HUES64 (cell line): ENCODE measurements around the gene FBXO4.
"Not testable (repeated sequence)": the region's sequence is repeated elsewhere in the genome, so short reads cannot be mapped to it uniquely, and the experiment has no call there.

Source experiments
- H3K27ac ChIP-seq: 2 replicates; pipeline ENCODE4 v1.7.0; 2013; ENCODE audit warnings: low read depth, low read length, inconsistent platforms
- H3K27me3 ChIP-seq: 2 replicates; pipeline ENCODE4 v1.6.1; 2013; ENCODE audit warnings: mild to moderate bottlenecking, low read length; ENCODE audit not compliant: insufficient read depth
- H3K36me3 ChIP-seq: 2 replicates; pipeline ENCODE4 v1.6.1; 2013; ENCODE audit warnings: mild to moderate bottlenecking, low read length; ENCODE audit not compliant: insufficient read depth
- H3K4me1 ChIP-seq: 2 replicates; pipeline ENCODE4 v1.6.1; 2013; ENCODE audit warnings: mild to moderate bottlenecking, low read length, moderate library complexity; ENCODE audit not compliant: insufficient read depth
- H3K4me3 ChIP-seq: 2 replicates; pipeline ENCODE4 v1.5.1; 2013; ENCODE audit warnings: mild to moderate bottlenecking, low read length, moderate library complexity
- H3K9ac ChIP-seq: 2 replicates; pipeline ENCODE4 v1.6.1; 2013; ENCODE audit warnings: mild to moderate bottlenecking, low read depth, low read length
- H3K9me3 ChIP-seq: 2 replicates; pipeline ENCODE4 v1.6.1; 2013; ENCODE audit warnings: low read depth, low read length; ENCODE audit not compliant: insufficient read depth
- WGBS: fragments of 150-250, 120-280 bp; methylation state at CpG from one replicate; pipeline ENCODE4 v1.1.7; 2013; ENCODE audit warnings: missing lambda C conversion rate; 5-methylcytosine and 5-hydroxymethylcytosine counted together

FBXO4 gene

DNA sequence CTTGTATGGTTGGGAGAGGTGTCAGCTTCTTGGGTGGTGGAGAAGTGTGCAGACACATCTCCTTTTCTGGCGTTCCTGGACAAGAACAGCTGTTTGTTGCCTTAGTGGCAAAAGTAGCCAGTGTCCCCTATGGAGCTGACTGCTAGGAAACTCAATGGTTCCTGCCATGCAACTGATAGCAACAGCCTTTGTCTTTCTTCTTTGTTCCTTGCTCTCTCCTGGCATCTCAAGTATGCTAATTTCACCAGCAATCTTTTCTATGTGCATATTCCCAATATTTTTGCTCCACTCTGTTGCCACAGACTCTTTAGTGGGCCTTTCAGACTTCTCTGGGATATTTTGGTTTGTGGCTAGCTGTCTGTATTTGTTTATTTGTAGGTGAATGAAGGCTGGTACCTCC lies 36.7 kb downstream of the FBXO4 start:
- Histone ChIP-seq H3K9ac (no peak overlapping the region), H3K4me1 (no peaks in the 10 kb centered on the region), H3K4me3 (no peak overlapping the region), H3K9me3 (no peaks in the 10 kb centered on the region; the same call in 1 of the 2 replicates), H3K36me3 (no peaks in the 10 kb centered on the region), H3K27ac (no peak overlapping the region), H3K27me3 (no peaks in the 10 kb centered on the region)
- 85% methylated on average over 1 of the region's 1 CpG for WGBS

DNA sequence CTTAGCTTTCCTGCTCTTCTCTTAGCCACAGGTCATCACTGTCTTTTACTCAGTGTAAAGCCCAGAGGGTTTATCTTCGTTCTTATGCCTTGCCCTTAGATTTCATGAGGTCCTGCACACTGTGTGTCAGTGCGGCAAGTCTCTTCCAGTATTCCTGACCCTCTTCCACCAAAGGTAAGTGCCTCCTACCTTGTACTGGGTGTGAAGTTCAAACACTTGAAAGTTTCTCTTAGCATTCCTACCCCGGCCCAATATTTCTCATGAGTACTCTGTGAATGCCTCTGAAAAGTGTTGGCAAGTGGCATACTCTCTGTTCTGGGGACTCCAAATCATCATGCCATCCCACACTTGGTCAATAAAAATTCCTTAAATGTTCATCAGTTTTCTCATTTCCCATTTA lies 37.4 kb downstream of the FBXO4 start:
- H3K9ac ChIP-seq, result no peak overlapping the region
- H3K4me3 ChIP-seq, result no peak overlapping the region
- H3K27ac ChIP-seq, result no peak overlapping the region
- no peaks in the 10 kb centered on the region for H3K27me3 ChIP-seq
- no peaks in the 10 kb centered on the region for H3K36me3 ChIP-seq
- H3K4me1 ChIP-seq, result no peaks in the 10 kb centered on the region
- no peaks in the 10 kb centered on the region; the same call in 1 of the 2 replicates for H3K9me3 ChIP-seq
- 94% methylated on average over 3 of the region's 3 CpGs for WGBS

- no peaks in the 10 kb centered on the region for H3K36me3 ChIP-seq
These were observed 41.5 kb downstream of the FBXO4 start for GRCh38 chr5:41966401-41967105.

GRCh38 chr5:41967401-41967800 lies 42.3 kb downstream of the FBXO4 start:
- Histone ChIP-seq H3K36me3 (no peaks in the 10 kb centered on the region), H3K9me3 (no peaks in the 10 kb centered on the region), H3K4me3 (no peak overlapping the region), H3K27me3 (no peaks in the 10 kb centered on the region), H3K4me1 (no peaks in the 10 kb centered on the region), H3K27ac (no peak overlapping the region), H3K9ac (no peak overlapping the region)
- WGBS, result 98% methylated on average over 3 of the region's 3 CpGs

More at GRCh38 chr5:41966401-41967105, 41.5 kb downstream of the FBXO4 start:
- Histone ChIP-seq H3K27me3 (no peaks in the 10 kb centered on the region), H3K9me3 (no peaks in the 10 kb centered on the region), H3K9ac (no peak overlapping the region), H3K27ac (no peak overlapping the region), H3K4me3 (no peak overlapping the region), H3K4me1 (no peaks in the 10 kb centered on the region)
- WGBS, result 83% methylated on average over 4 of the region's 6 CpGs

GRCh38 chr5:41968153-41968723 lies 43.2 kb downstream of the FBXO4 start:
- WGBS, result 92% methylated on average over 21 of the region's 22 CpGs
- Histone ChIP-seq H3K36me3 (no peaks in the 10 kb centered on the region), H3K27ac (no peak overlapping the region), H3K9ac (no peak overlapping the region), H3K4me1 (no peaks in the 10 kb centered on the region), H3K27me3 (no peaks in the 10 kb centered on the region), H3K9me3 (no peaks in the 10 kb centered on the region), H3K4me3 (no peak overlapping the region)

GRCh38 chr5:41973087-41973486 lies 48.0 kb downstream of the FBXO4 start:
- Histone ChIP-seq H3K9ac (no peak overlapping the region), H3K9me3 (no peaks in the 10 kb centered on the region), H3K4me3 (no peak overlapping the region), H3K4me1 (no peaks in the 10 kb centered on the region), H3K27ac (no peak overlapping the region), H3K27me3 (no peaks in the 10 kb centered on the region), H3K36me3 (no peaks in the 10 kb centered on the region)
- WGBS, result 90% methylated on average over 3 of the region's 3 CpGs

DNA sequence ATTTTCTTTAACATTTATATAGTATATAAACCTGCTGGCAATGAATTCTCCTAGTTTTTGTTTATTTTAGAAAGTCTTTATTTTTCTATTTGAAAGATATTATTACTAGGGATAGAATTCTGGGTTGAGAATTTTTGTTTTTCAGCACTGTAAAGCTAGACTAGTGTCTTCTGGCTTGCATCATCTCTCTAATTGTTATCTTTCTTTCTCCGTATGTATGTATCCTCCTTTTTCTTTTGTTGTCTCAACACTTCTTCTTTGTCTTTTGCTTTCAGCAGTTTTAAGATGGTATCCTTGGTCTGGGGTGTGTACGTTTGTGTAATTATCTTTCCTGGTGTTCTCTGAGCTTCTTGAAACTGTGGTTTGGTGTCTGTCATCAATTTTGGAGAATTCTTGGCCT lies 48.8 kb downstream of the FBXO4 start:
- no peak overlapping the region for H3K27ac ChIP-seq
- WGBS, result 93% methylated on average over 2 of the region's 2 CpGs

DNA sequence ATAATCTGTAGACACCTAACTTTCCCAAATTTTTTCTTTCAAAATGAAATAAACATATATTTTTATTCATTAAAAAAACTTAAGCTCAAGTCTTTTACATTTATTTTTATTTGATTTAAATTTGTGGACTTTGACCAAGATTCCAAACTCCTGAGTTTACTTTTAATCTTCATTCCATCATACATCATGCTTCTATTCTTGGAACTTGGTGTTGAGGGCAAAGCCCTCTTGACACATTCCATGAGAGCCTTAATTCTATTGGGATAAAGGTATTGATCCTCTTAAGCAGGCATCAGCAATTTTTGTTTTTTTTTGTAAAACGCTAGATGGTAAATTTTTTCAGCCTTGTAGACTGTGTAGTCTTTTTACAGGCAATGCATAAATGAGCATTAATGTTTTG lies 53.6 kb downstream of the FBXO4 start:
- no peaks in the 10 kb centered on the region for H3K9me3 ChIP-seq
- no peak overlapping the region for H3K9ac ChIP-seq
- no peaks in the 10 kb centered on the region for H3K4me1 ChIP-seq
- no peaks in the 10 kb centered on the region for H3K27me3 ChIP-seq
- no peaks in the 10 kb centered on the region for H3K36me3 ChIP-seq
- 93% methylated on average over 1 of the region's 1 CpG for WGBS
- H3K4me3 ChIP-seq, result no peak overlapping the region
- no peak overlapping the region for H3K27ac ChIP-seq

More for the DNA sequence above, 48.8 kb downstream of the FBXO4 start:
- Histone ChIP-seq H3K36me3 (no peaks in the 10 kb centered on the region), H3K9ac (no peak overlapping the region), H3K9me3 (no peaks in the 10 kb centered on the region), H3K4me3 (no peak overlapping the region), H3K27me3 (no peaks in the 10 kb centered on the region), H3K4me1 (no peaks in the 10 kb centered on the region)

GRCh38 chr5:41980396-41980795 lies 55.3 kb downstream of the FBXO4 start:
- no peaks in the 10 kb centered on the region for H3K27me3 ChIP-seq
- no peaks in the 10 kb centered on the region for H3K4me1 ChIP-seq
- no peak overlapping the region for H3K4me3 ChIP-seq
- WGBS, result no CpG with 5 or more reads among the region's 2 CpGs
- H3K9me3 ChIP-seq, result no peaks in the 10 kb centered on the region
- H3K9ac ChIP-seq, result no peak overlapping the region
- no peak overlapping the region for H3K27ac ChIP-seq
- H3K36me3 ChIP-seq, result no peaks in the 10 kb centered on the region

DNA sequence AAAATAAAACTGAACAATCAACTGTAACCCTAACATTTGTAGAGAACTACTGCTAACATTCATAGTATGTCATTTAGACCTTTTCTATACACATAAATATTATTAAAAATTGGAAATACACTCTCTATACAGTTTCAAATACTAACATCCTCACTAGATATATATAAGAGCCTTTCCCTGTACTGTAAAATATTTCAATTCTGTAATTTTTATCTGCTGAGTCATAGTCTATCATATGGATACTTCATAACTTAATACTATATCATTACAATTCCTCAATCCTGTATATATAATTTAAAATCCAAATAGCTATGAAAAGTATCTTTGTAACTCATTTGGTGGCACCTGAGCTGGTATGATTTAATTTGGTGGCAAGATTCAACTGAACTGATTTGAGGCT lies 55.8 kb downstream of the FBXO4 start:
- Histone ChIP-seq H3K4me1 (no peaks in the 10 kb centered on the region), H3K4me3 (no peak overlapping the region), H3K36me3 (no peaks in the 10 kb centered on the region), H3K27me3 (no peaks in the 10 kb centered on the region), H3K9me3 (no peaks in the 10 kb centered on the region), H3K27ac (no peak overlapping the region), H3K9ac (no peak overlapping the region)

DNA sequence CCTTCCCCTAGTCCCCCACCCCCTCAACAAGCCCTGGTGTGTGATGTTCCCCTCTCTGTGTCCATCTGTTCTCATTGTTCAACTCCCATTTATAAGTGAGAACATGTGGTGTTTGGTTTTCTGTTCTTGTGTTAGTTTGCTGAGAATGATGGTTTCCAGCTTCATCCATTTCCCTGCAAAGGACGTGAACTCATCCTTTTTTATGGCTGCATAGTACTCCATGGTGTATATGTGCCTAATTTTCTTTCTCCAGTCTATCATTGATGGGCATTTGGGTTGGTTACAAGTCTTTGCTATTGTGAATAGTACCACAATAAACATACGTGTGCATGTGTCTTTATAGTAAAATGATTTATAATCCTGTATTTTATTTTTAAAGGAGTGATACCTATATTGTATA lies 57.8 kb downstream of the FBXO4 start:
- H3K4me3 ChIP-seq, H3K27me3 ChIP-seq, H3K27ac ChIP-seq, H3K36me3 ChIP-seq, H3K9ac ChIP-seq, H3K4me1 ChIP-seq, H3K9me3 ChIP-seq: not testable (repeated sequence)
- WGBS, result 100% methylated on average over 1 of the region's 2 CpGs

GRCh38 chr5:41983284-41983683 lies 58.2 kb downstream of the FBXO4 start:
- Histone ChIP-seq H3K27ac (no peak overlapping the region), H3K9me3 (no peaks in the 10 kb centered on the region), H3K4me1 (no peaks in the 10 kb centered on the region), H3K9ac (no peak overlapping the region), H3K27me3 (no peaks in the 10 kb centered on the region), H3K36me3 (no peaks in the 10 kb centered on the region), H3K4me3 (no peak overlapping the region)
